Endothelial cell of umbilical vein (primary cell): ENCODE results near the gene DOC2B. TPM values are rescaled to one million over a fixed set of nuclear protein-coding genes. Genes with fewer than 3 reads are reported as not detected.

Experiments
- BruUV-seq: library from RNA; stranded (reverse); fragments of 400-500 nt; replicated peaks from 2 replicates; lab custom pipeline; 2021; lab: Mats Ljungman, UMichigan
- CTCF ChIA-PET: fragments of 300-600, 350-600 bp; sonication (Branson Sonifier 250); formaldehyde crosslinking; loops from one replicate; lab custom pipeline; 2021; ENCODE audit warnings: antibody characterized with exemption, inconsistent platforms; lab: Charles Lee
- POLR2A ChIA-PET: fragments of 300-600, 350-600 bp; sonication (Branson Sonifier 250); formaldehyde crosslinking; loops from one replicate; lab custom pipeline; 2021; ENCODE audit warnings: antibody characterized with exemption, inconsistent platforms; lab: Charles Lee
- DNase-seq: peaks from one replicate; pipeline ENCODE4 v3.0.0-alpha.2; 2011; ENCODE audit warnings: low read depth, low spot score
- FAIRE-seq: peaks from 2 replicates; lab custom pipeline; 2011; peaks lifted over from hg19 to GRCh38; lab: Jason Lieb, UNC
- H2AFZ ChIP-seq: 2 replicates; pipeline ENCODE4 v1.6.0; 2012; ENCODE audit warnings: low read depth, low read length, control low read depth, inconsistent platforms
- H3K27ac ChIP-seq: 2 replicates; pipeline ENCODE4 v1.5.1; 2011; ENCODE audit warnings: low read depth, mild to moderate bottlenecking, control low read depth, low read length, moderate library complexity; ENCODE audit not compliant: insufficient read depth
- H3K27me3 ChIP-seq, 2 experiments: 2 replicates each; pipeline versions ENCODE4 v1.6.0 to v1.6.1; 2011; ENCODE audit warnings: low read length in 2 of 2, mixed read lengths in 1 of 2; ENCODE audit not compliant: control insufficient read depth in 2 of 2, insufficient read depth in 2 of 2
- H3K36me3 ChIP-seq, 2 experiments: 2 replicates in 1 of 2; 3 replicates in 1 of 2; pipeline ENCODE4 v1.5.1; 2011; ENCODE audit warnings: low read length in 2 of 2, mild to moderate bottlenecking in 1 of 2, moderate library complexity in 1 of 2; ENCODE audit not compliant: control insufficient read depth in 2 of 2, insufficient read depth in 2 of 2; ENCODE audit errors: extremely low read depth in 1 of 2
- H3K4me1 ChIP-seq: 3 replicates; pipeline ENCODE4 v1.5.1; 2011; ENCODE audit warnings: mild to moderate bottlenecking, low read length; ENCODE audit not compliant: control insufficient read depth, insufficient read depth; ENCODE audit errors: extremely low read depth
- H3K4me2 ChIP-seq: 2 replicates; pipeline ENCODE4 v1.6.1; 2011; ENCODE audit warnings: low read length, control low read depth, mixed read lengths; ENCODE audit not compliant: insufficient read depth
- H3K4me3 ChIP-seq, 3 experiments: fragments of 200-600 bp in 1 of 3; sonication (generic), shearing (Covaris generic) in 1 of 3; replicated peaks in 1 of 3; 2 replicates each; pipeline ENCODE4 v1.5.1; 2011 to 2016; ENCODE audit warnings: control low read depth in 3 of 3, low read length in 3 of 3, mild to moderate bottlenecking in 2 of 3, inconsistent platforms in 1 of 3, low read depth in 1 of 3, moderate library complexity in 1 of 3; ENCODE audit not compliant: insufficient read depth in 1 of 3
- H3K79me2 ChIP-seq: 2 replicates; pipeline ENCODE4 v1.6.0; 2012; ENCODE audit warnings: low read length, inconsistent platforms; ENCODE audit not compliant: control insufficient read depth, insufficient read depth
- H3K9ac ChIP-seq: replicated peaks from 2 replicates; pipeline ENCODE3; 2011; ENCODE audit warnings: low read length, control low read depth; ENCODE audit not compliant: insufficient read depth; ENCODE audit errors: extremely low read depth
- H3K9me1 ChIP-seq: replicated peaks from 3 replicates; pipeline ENCODE4 v1.6.0; 2011; ENCODE audit warnings: mild to moderate bottlenecking, low read length; ENCODE audit not compliant: control insufficient read depth, insufficient read depth; ENCODE audit errors: extremely low read depth
- H3K9me3 ChIP-seq: replicated peaks from 2 replicates; pipeline ENCODE4 v1.5.1; 2012; ENCODE audit warnings: low read length, inconsistent platforms; ENCODE audit not compliant: control insufficient read depth, insufficient read depth
- H4K20me1 ChIP-seq: replicated peaks from 2 replicates; pipeline ENCODE3; 2011; ENCODE audit warnings: mild to moderate bottlenecking, low read length; ENCODE audit not compliant: control insufficient read depth, insufficient read depth; ENCODE audit errors: extremely low read depth
- CTCF ChIP-seq, 2 donors: IDR thresholded peaks; 1 replicate in 1 of 2; 2 replicates in 1 of 2; pipeline ENCODE4 v1.5.1; 2011; ENCODE audit warnings: low read length in 2 of 2, mild to moderate bottlenecking in 2 of 2, moderate library complexity in 2 of 2, control low read depth in 1 of 2, inconsistent platforms in 1 of 2, low read depth in 1 of 2; ENCODE audit not compliant: insufficient read depth in 1 of 2; ENCODE audit errors: extremely low read depth in 1 of 2
- EZH2 ChIP-seq: IDR thresholded peaks from 2 replicates; pipeline ENCODE4 v1.6.1; 2012; ENCODE audit warnings: borderline replicate concordance, low read depth, mild to moderate bottlenecking, moderate library complexity, low read length, inconsistent platforms; ENCODE audit not compliant: severe bottlenecking
- FOS ChIP-seq: IDR thresholded peaks from 2 replicates; pipeline ENCODE4 v1.6.1; 2011; ENCODE audit warnings: mild to moderate bottlenecking, low read length, moderate library complexity, borderline replicate concordance; ENCODE audit not compliant: insufficient read depth
- GATA2 ChIP-seq: IDR thresholded peaks from 2 replicates; pipeline ENCODE4 v1.7.0; 2011; ENCODE audit warnings: low read depth, mild to moderate bottlenecking, moderate library complexity, mixed read lengths, low read length; ENCODE audit not compliant: insufficient read length, insufficient read depth
- JUN ChIP-seq: IDR thresholded peaks from 2 replicates; pipeline ENCODE4 v1.6.1; 2011; ENCODE audit warnings: borderline replicate concordance, low read depth; ENCODE audit not compliant: insufficient read length, insufficient read depth
- MAX ChIP-seq: IDR thresholded peaks from 2 replicates; pipeline ENCODE4 v1.6.1; 2011; ENCODE audit not compliant: insufficient read depth, insufficient read length
- MYC ChIP-seq: IDR thresholded peaks from one replicate; pipeline ENCODE4 v1.6.1; 2011; ENCODE audit warnings: mild to moderate bottlenecking, low read depth, low read length
- POLR2A ChIP-seq: IDR thresholded peaks from 2 replicates; pipeline ENCODE4 v1.6.1; 2012; ENCODE audit warnings: low read depth, mild to moderate bottlenecking, control low read depth, low read length
- POLR2AphosphoS5 ChIP-seq: IDR thresholded peaks from 2 replicates; pipeline ENCODE4 v1.6.1; 2012; ENCODE audit warnings: low read depth, mild to moderate bottlenecking, control low read depth, low read length, moderate library complexity; ENCODE audit not compliant: insufficient read depth
- dilution Hi-C: fragments of 300-500 bp; cut with MboI; formaldehyde crosslinking; loops from one replicate; pipeline ENCODE4 v1.15.0; 2019; ENCODE audit warnings: low sequenced_read_pairs; ENCODE audit not compliant: extremely low pct_ligation_motif_present
- intact Hi-C: fragments of 100-400 bp; cut with micrococcal nuclease; formaldehyde crosslinking; loops from one replicate; pipeline ENCODE4 v1.10.0; 2022
- polyA plus RNA-seq, 4 experiments: library from polyadenylated mRNA; depleted of rRNA in 3 of 4; stranded (reverse) in 3 of 4; unstranded in 1 of 4; fragments of >200 nt; gene quantifications; 2 replicates each; pipeline versions ENCODE4 v1.2.1 to v1.2.3, GENCODE V29; 2011 to 2012; ENCODE audit warnings: missing spikeins in 1 of 4
- total RNA-seq: library from RNA; stranded (reverse); gene quantifications from 2 replicates; pipeline ENCODE4 v1.2.3, GENCODE V29; 2021

The DOC2B gene
- total and polyA plus RNA-seq, 2 donors (not counting 3 experiments of a cell fraction or from before 2014, with no cell fraction given) = 0.10 to 0.22 TPM

GRCh38 chr17:146546-146945, 34.9 kb downstream of the DOC2B start:
- ChIA-PET POLR2A (interaction anchor here (0.6 kb wide), 1 partner anchor 997 kb away, joined by 10 read pairs; no protein-coding TSS in a partner anchor), CTCF (interaction anchor here (3.1 kb wide), 1 partner anchor 240 kb away, joined by 20 read pairs; no protein-coding TSS in a partner anchor)
- Histone ChIP-seq H3K79me2 (no peaks in the 10 kb centered on the region), H3K9ac (no peak overlapping the region), H3K9me3 (no peaks in the 10 kb centered on the region), H2AFZ (no peak overlapping the region), H4K20me1 (no peaks in the 10 kb centered on the region), H3K4me3 (no peak overlapping the region), H3K4me2 (no peak overlapping the region), H3K9me1 (no peaks in the 10 kb centered on the region), H3K36me3 (no peaks in the 10 kb centered on the region), H3K27ac (no peak overlapping the region), H3K27me3 (no peaks in the 10 kb centered on the region), H3K4me1 (no peaks in the 10 kb centered on the region)
- FAIRE-seq = no peak
- intact Hi-C loops = loop anchor here (5.0 kb wide), 1 partner anchor 556 kb away; no protein-coding TSS in a partner anchor
- no peak for DNase-seq
- TF ChIP-seq GATA2 = no peak
- TF ChIP-seq CTCF (IDR thresholded peaks at IDR 0.05; ENCODE audit: extremely low read depth in 1 of 2, insufficient read depth in 1 of 2, low read depth in 1 of 2, low read length in 2 of 2) = no peak
- no peak for TF ChIP-seq EZH2
- no peak for TF ChIP-seq FOS
- no peak for TF ChIP-seq POLR2A
- no peak for TF ChIP-seq MYC
- no peak for TF ChIP-seq MAX
- no peak for TF ChIP-seq POLR2AphosphoS5
- no peak for TF ChIP-seq JUN
- dilution Hi-C loops = no loop called here
- BruUV-seq = no TSS peak
